Gastrocnemius medialis (tissue), 4 donors: ENCODE measurements around the gene DHX34. TPM values are rescaled to one million over a fixed set of nuclear protein-coding genes. Genes with fewer than 3 reads are reported as not detected.

Experiments used
- ATAC-seq, 2 donors: fragments of 150-250 bp; one replicate each; pipeline ENCODE4 v1.9.1; 2016
- DNase-seq, 2 donors: peaks; one replicate each; pipeline ENCODE4 v3.0.0-alpha.2; 2019
- H3K27ac ChIP-seq, 4 donors: fragments of 200-600 bp; sonication (generic); 1 replicate in 1 of 4; 2 replicates in 3 of 4; pipeline ENCODE4 v1.5.1; 2016 to 2018; ENCODE audit warnings: mild to moderate bottlenecking in 2 of 4, moderate library complexity in 1 of 4
- H3K27me3 ChIP-seq, 3 donors: fragments of 200-600 bp; sonication (generic) in 2 of 3; 1 replicate in 1 of 3; 2 replicates in 2 of 3; pipeline versions ENCODE4 v1.5.1 to v1.6.0; 2016 to 2019; ENCODE audit warnings: mild to moderate bottlenecking in 1 of 3, moderate library complexity in 1 of 3
- H3K36me3 ChIP-seq, 2 donors: fragments of 200-600 bp; sonication (generic) in 1 of 2; one replicate each; pipeline ENCODE4 v1.5.1; 2017 to 2018
- H3K4me1 ChIP-seq, 2 donors: fragments of 200-600 bp; sonication (generic) in 1 of 2; one replicate each; pipeline ENCODE4 v1.5.1; 2016 to 2017; ENCODE audit warnings: mild to moderate bottlenecking in 2 of 2
- H3K4me3 ChIP-seq, 4 donors: fragments of 200-600 bp; sonication (generic) in 3 of 4; 1 replicate in 1 of 4; 2 replicates in 3 of 4; pipeline ENCODE4 v1.5.1; 2016 to 2019; ENCODE audit warnings: mild to moderate bottlenecking in 2 of 4
- H3K9me3 ChIP-seq, 3 donors: fragments of 200-600 bp; sonication (generic) in 2 of 3; 1 replicate in 1 of 3; 2 replicates in 2 of 3; pipeline ENCODE4 v1.5.1; 2016 to 2019
- POLR2A ChIP-seq, 2 donors: fragments of 450-650 bp; IDR thresholded peaks; one replicate each; pipeline ENCODE4 v1.6.1; 2017; ENCODE audit warnings: antibody characterized with exemption in 2 of 2, mild to moderate bottlenecking in 2 of 2, moderate library complexity in 2 of 2
- in situ Hi-C, 4 donors: fragments of 200-750 bp; cut with MboI; loops; one replicate each; pipeline versions ENCODE4 v1.15.0 to v1.8.0; 2017; ENCODE audit warnings: low sequenced_read_pairs in 4 of 4
- intact Hi-C: fragments of 100-400 bp; cut with DNase I; formaldehyde crosslinking; loops from one replicate; pipeline ENCODE4 v1.15.1; 2023; ENCODE audit warnings: low total_unique reads
- total RNA-seq, 4 donors: library from RNA; depleted of rRNA; stranded (reverse); fragments of >200 nt; gene quantifications; one replicate each; pipeline versions ENCODE4 v1.1.0 to v1.2.3, GENCODE V29; 2016
- TF ChIP-seq, protein P1 (sequence below), 5 experiments: fragments of 450-650 bp in 3 of 5; fragments of 200-600 bp in 2 of 5; sonication (generic) in 2 of 5; IDR thresholded peaks in 4 of 5; conservative IDR thresholded peaks in 1 of 5; 1 replicate in 4 of 5; 2 replicates in 1 of 5; pipeline ENCODE4 v1.5.1; 2016 to 2019; ENCODE audit warnings: antibody characterized with exemption in 5 of 5, mild to moderate bottlenecking in 3 of 5, moderate library complexity in 3 of 5

Gene DHX34
- total RNA-seq, 4 donors from 2014 or later, result 14.3 to 19.3 (median 14.7) TPM

DNA sequence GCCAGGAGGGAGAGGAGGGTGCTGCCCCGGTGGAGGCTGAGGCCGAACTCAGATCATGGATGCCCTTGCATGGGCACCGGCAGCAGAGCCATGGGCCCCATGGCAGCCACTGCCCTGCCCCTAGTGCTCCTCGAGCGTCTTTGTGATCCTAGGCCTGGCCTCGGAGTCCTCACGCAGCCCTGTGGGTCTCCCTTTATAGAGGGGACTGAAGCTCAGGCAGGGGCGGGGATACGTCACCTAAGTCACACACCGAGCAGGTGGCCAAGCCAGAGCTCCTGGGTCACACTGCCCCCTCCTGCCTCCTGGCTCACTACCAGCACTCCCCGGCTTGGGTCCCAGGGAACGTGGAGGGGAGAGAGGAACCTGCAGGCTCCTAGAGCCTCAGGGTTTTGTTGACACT is 28.7 kb downstream of the DHX34 start:
- Histone ChIP-seq H3K27me3 (no peaks in the 10 kb centered on the region), H3K9me3 (no peaks in the 10 kb centered on the region), H3K36me3 (peaks cover 0 to 70% of the 10 kb centered on the region in 2 donors), H3K4me1 (peaks cover 0 to 8% of the 10 kb centered on the region in 2 donors), H3K27ac (no peak overlapping the region), H3K4me3 (no peak overlapping the region)
- in situ Hi-C loops, result no loop called here
- no peak for DNase-seq
- no peak for ATAC-seq
- TF ChIP-seq POLR2A (IDR thresholded peaks at IDR 0.05), result no peak
- TF ChIP-seq, protein P1, sequence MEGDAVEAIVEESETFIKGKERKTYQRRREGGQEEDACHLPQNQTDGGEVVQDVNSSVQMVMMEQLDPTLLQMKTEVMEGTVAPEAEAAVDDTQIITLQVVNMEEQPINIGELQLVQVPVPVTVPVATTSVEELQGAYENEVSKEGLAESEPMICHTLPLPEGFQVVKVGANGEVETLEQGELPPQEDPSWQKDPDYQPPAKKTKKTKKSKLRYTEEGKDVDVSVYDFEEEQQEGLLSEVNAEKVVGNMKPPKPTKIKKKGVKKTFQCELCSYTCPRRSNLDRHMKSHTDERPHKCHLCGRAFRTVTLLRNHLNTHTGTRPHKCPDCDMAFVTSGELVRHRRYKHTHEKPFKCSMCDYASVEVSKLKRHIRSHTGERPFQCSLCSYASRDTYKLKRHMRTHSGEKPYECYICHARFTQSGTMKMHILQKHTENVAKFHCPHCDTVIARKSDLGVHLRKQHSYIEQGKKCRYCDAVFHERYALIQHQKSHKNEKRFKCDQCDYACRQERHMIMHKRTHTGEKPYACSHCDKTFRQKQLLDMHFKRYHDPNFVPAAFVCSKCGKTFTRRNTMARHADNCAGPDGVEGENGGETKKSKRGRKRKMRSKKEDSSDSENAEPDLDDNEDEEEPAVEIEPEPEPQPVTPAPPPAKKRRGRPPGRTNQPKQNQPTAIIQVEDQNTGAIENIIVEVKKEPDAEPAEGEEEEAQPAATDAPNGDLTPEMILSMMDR (IDR thresholded peaks at IDR 0.05 in 4 of 5, conservative IDR thresholded peaks at IDR 0.05 in 1 of 5), result no peak
- intact Hi-C loops, result no loop called here

DNA sequence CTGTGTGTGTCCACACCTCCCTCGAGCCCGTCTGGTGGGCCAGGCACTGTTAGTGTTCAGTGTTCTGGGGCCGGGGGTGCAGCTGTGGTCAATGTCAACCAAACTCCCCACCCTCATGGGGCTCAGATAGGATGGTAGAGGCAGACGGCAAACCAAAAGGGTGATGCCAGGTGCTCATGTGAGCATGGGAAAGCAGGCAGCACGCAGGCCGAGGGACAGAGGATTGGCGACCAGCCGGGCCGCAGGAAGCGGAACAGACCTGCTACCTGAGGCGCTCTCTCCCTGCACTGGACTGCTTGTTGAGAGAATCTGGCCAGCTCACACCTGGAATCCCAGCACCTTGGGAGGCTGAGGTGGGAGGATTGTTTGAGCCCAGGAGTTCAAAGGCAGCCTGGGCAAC is 29.1 kb downstream of the DHX34 start:
- in situ Hi-C loops, result no loop called here
- DNase-seq, result no peak
- intact Hi-C loops, result no loop called here

DNA sequence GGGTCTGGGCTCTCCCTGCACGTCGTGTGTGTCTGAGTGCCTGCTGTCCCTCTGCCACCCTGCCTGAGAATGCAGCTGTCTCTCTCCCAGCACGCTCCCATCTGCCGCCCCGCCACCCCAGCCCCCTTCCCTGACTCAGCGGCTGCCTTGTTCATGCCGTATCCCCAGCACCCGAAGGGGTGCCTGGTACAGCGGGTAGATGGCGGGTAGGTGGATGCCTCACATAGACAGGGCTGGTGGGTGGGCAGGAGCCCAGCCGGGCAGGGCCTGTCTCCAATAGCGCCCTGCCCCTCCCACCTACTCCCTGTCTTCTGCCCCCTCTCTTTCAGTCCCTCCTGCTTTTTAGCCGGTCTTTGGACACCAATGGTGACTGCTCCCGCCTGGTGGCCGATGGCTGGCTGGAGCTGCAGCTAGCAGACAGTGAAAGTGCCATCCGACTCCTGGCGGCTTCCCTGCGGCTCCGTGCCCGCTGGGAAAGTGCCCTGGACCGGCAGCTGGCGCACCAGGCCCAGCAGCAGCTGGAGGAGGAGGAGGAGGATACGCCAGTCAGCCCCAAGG is 30.3 kb downstream of the DHX34 start:
- DNase-seq, result peak in 1 of 2 donors; percentile 71
- Histone ChIP-seq H3K27me3 (no peaks in the 10 kb centered on the region), H3K4me3 (no peak overlapping the region), H3K9me3 (no peaks in the 10 kb centered on the region), H3K4me1 (peaks cover 0 to 8% of the 10 kb centered on the region in 2 donors), H3K27ac (no peak overlapping the region), H3K36me3 (peaks cover 0 to 54% of the 10 kb centered on the region in 2 donors)
- ATAC-seq, result peak; percentile 49 to 60
- intact Hi-C loops (no loop called here), in situ Hi-C loops (no loop called here)
- TF ChIP-seq, protein P1 (IDR thresholded peaks at IDR 0.05 in 4 of 5, conservative IDR thresholded peaks at IDR 0.05 in 1 of 5), result no peak
- TF ChIP-seq POLR2A (IDR thresholded peaks at IDR 0.05), result no peak

More for the DNA sequence above, 29.1 kb downstream of the DHX34 start:
- TF ChIP-seq POLR2A (IDR thresholded peaks at IDR 0.05), result no peak
- TF ChIP-seq, protein P1 (IDR thresholded peaks at IDR 0.05 in 4 of 5, conservative IDR thresholded peaks at IDR 0.05 in 1 of 5), result no peak
- Histone ChIP-seq H3K36me3 (peaks cover 0 to 66% of the 10 kb centered on the region in 2 donors), H3K4me3 (no peak overlapping the region), H3K9me3 (no peaks in the 10 kb centered on the region), H3K27ac (no peak overlapping the region), H3K27me3 (no peaks in the 10 kb centered on the region), H3K4me1 (peaks cover 0 to 8% of the 10 kb centered on the region in 2 donors)
- no peak for ATAC-seq

DNA sequence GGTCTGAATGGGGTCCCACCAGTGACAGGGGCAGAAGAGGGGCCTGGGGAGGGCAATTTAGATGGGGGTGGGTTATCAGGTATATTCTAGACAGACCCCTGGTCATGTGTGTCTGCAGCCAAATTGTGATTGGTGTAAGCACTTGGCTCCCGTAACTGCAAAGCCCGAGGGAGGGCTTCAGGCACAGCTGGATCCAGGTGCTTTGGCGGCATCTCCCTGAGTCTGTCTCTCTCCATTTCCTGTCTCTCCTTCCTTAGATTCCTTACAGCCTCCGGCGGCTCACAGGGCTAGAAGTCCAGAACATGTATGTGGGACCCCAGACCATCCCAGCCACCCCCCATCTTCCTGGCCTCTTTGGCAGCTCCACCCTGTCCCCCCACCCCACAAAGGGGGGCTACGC is 31.4 kb downstream of the DHX34 start:
- H3K4me3 ChIP-seq, result no peak overlapping the region
- H3K36me3 ChIP-seq, result peaks cover 0 to 43% of the 10 kb centered on the region in 2 donors
- peaks cover 0 to 8% of the 10 kb centered on the region in 2 donors for H3K4me1 ChIP-seq
- intact Hi-C loops (no loop called here), in situ Hi-C loops (no loop called here)
- H3K27me3 ChIP-seq, result peaks cover 0 to 3% (median 0%) of the 10 kb centered on the region in 3 donors
- TF ChIP-seq, protein P1 (IDR thresholded peaks at IDR 0.05 in 4 of 5, conservative IDR thresholded peaks at IDR 0.05 in 1 of 5), result no peak
- TF ChIP-seq POLR2A (IDR thresholded peaks at IDR 0.05), result no peak
- no peak overlapping the region for H3K27ac ChIP-seq
- ATAC-seq (no peak), DNase-seq (no peak)
- H3K9me3 ChIP-seq, result no peaks in the 10 kb centered on the region

DNA sequence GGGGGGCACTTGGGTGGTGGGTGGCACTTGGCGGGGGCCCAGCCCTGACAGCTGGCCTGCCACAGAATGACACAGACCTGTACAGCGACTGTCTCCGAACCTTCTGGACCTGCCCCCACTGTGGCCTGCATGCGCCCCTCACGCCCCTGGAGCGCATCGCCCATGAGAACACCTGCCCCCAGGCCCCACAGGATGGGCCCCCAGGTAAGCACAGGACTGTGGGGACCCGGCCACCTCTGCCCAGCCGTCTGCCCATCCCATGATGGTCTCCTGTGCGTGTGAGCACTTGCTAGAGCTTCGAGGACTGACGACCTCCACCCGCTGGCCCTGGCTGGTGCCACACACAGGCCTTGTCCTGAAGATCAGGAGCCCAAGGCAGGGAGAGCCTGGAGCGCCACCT is 32.0 kb downstream of the DHX34 start:
- Histone ChIP-seq H3K4me1 (peaks cover 0 to 8% of the 10 kb centered on the region in 2 donors), H3K27ac (no peak overlapping the region), H3K27me3 (peaks cover 0 to 7% (median 0%) of the 10 kb centered on the region in 3 donors), H3K36me3 (peaks cover 0 to 37% of the 10 kb centered on the region in 2 donors), H3K9me3 (no peaks in the 10 kb centered on the region), H3K4me3 (no peak overlapping the region)
- DNase-seq, result no peak
- in situ Hi-C loops, result no loop called here
- intact Hi-C loops, result no loop called here
- TF ChIP-seq, protein P1 (IDR thresholded peaks at IDR 0.05 in 4 of 5, conservative IDR thresholded peaks at IDR 0.05 in 1 of 5), result no peak
- TF ChIP-seq POLR2A (IDR thresholded peaks at IDR 0.05), result no peak
- ATAC-seq, result no peak
